HEK293 (cell line): ENCODE measurements around the gene MGLL.

Experiments
- CTCF ChIA-PET: fragments of 350-600 bp; formaldehyde crosslinking; extraction: SDS; loops from one replicate; lab custom pipeline; 2021; ENCODE audit warnings: antibody characterized with exemption; lab: Yijun Ruan, JAX
- POLR2A ChIA-PET: fragments of 300-600 bp; formaldehyde crosslinking; extraction: SDS; loops from one replicate; lab custom pipeline; 2020; ENCODE audit warnings: antibody characterized with exemption, inconsistent platforms; lab: Yijun Ruan, JAX
- H3K27ac ChIP-seq: fragments of 200-500 bp; sonication (Bioruptor generic); 2 replicates; pipeline ENCODE4 v1.5.1; 2014; ENCODE audit warnings: low read depth, low read length, control low read depth, inconsistent platforms; ENCODE audit errors: extremely low read depth
- H3K36me3 ChIP-seq, 2 experiments: fragments of 200-500 bp in 1 of 2; sonication (Bioruptor generic) in 1 of 2; 1 replicate in 1 of 2; 2 replicates in 1 of 2; pipeline ENCODE4 v1.5.1; 2014 to 2017; ENCODE audit warnings: inconsistent platforms in 2 of 2, low read length in 2 of 2; ENCODE audit not compliant: control insufficient read depth in 2 of 2, insufficient read depth in 1 of 2
- H3K4me1 ChIP-seq: fragments of 200-500 bp; sonication (Bioruptor generic); 2 replicates; pipeline ENCODE4 v1.5.1; 2014; ENCODE audit warnings: mild to moderate bottlenecking, low read length, inconsistent platforms; ENCODE audit not compliant: control insufficient read depth, insufficient read depth
- H3K4me3 ChIP-seq: 2 replicates; pipeline ENCODE4 v1.5.1; 2011; ENCODE audit warnings: low read depth, mild to moderate bottlenecking, control low read depth, low read length, moderate library complexity
- H3K9me3 ChIP-seq: fragments of 200-500 bp; sonication (Bioruptor generic); 2 replicates; pipeline ENCODE4 v1.5.1; 2014; ENCODE audit warnings: low read depth, low read length, inconsistent platforms; ENCODE audit not compliant: control insufficient read depth, insufficient read depth
- EGR2 ChIP-seq: fragments of 450-650 bp; formaldehyde crosslinking; IDR thresholded peaks from 2 replicates; pipeline ENCODE4 v1.5.1; 2016; ENCODE audit warnings: low read depth, missing biosample characterization, missing genetic modification characterization
- REST ChIP-seq: fragments of 450-650 bp; formaldehyde crosslinking; IDR thresholded peaks from 2 replicates; pipeline ENCODE4 v1.5.1; 2016; ENCODE audit warnings: missing biosample characterization, missing genetic modification characterization
- ZBTB1 ChIP-seq: fragments of 450-650 bp; formaldehyde crosslinking; IDR thresholded peaks from 2 replicates; pipeline ENCODE4 v1.5.1; 2016; ENCODE audit warnings: missing biosample characterization, missing genetic modification characterization
- ZFHX2 ChIP-seq: fragments of 450-650 bp; formaldehyde crosslinking; conservative IDR thresholded peaks from 2 replicates; pipeline ENCODE4 v1.5.1; 2016; ENCODE audit warnings: missing biosample characterization, missing genetic modification characterization
- ZNF112 ChIP-seq: fragments of 450-650 bp; formaldehyde crosslinking; IDR thresholded peaks from 2 replicates; pipeline ENCODE4 v1.5.0; 2017; ENCODE audit warnings: missing biosample characterization, missing genetic modification characterization
- ZNF121 ChIP-seq: fragments of 450-650 bp; formaldehyde crosslinking; IDR thresholded peaks from 2 replicates; pipeline ENCODE4 v1.5.1; 2016; ENCODE audit warnings: missing biosample characterization, missing genetic modification characterization
- ZNF133 ChIP-seq: fragments of 450-650 bp; formaldehyde crosslinking; IDR thresholded peaks from 2 replicates; pipeline ENCODE4 v1.5.1; 2016; ENCODE audit warnings: missing biosample characterization, missing genetic modification characterization
- ZNF155 ChIP-seq: fragments of 450-650 bp; formaldehyde crosslinking; IDR thresholded peaks from 2 replicates; pipeline ENCODE4 v1.5.1; 2016; ENCODE audit warnings: missing biosample characterization, missing genetic modification characterization
- ZNF223 ChIP-seq: fragments of 450-650 bp; formaldehyde crosslinking; IDR thresholded peaks from 2 replicates; pipeline ENCODE4 v1.5.1; 2016; ENCODE audit warnings: missing biosample characterization, missing genetic modification characterization
- ZNF248 ChIP-seq: fragments of 450-650 bp; formaldehyde crosslinking; IDR thresholded peaks from 2 replicates; pipeline ENCODE4 v1.5.1; 2017; ENCODE audit warnings: missing biosample characterization, missing genetic modification characterization
- ZNF292 ChIP-seq: fragments of 450-650 bp; formaldehyde crosslinking; IDR thresholded peaks from 2 replicates; pipeline ENCODE4 v1.5.1; 2016; ENCODE audit warnings: low read depth, missing biosample characterization, missing genetic modification characterization, borderline replicate concordance
- ZNF677 ChIP-seq: fragments of 450-650 bp; IDR thresholded peaks from 2 replicates; pipeline ENCODE4 v1.5.0; 2018; ENCODE audit warnings: missing biosample characterization, mild to moderate bottlenecking, missing genetic modification characterization, moderate library complexity
- ZNF837 ChIP-seq: fragments of 450-650 bp; formaldehyde crosslinking; IDR thresholded peaks from 2 replicates; pipeline ENCODE4 v1.5.1; 2016; ENCODE audit warnings: missing biosample characterization, missing genetic modification characterization
- TF ChIP-seq, protein P1 (sequence below): fragments of 450-650 bp; formaldehyde crosslinking; IDR thresholded peaks from 2 replicates; pipeline ENCODE4 v1.5.1; 2017; ENCODE audit warnings: missing biosample characterization, missing genetic modification characterization
- TF ChIP-seq, protein P2 (sequence below): fragments of 450-650 bp; formaldehyde crosslinking; IDR thresholded peaks from 2 replicates; pipeline ENCODE4 v1.5.1; 2016; ENCODE audit warnings: missing biosample characterization, missing genetic modification characterization
- TF ChIP-seq, protein P3 (sequence below): fragments of 450-650 bp; formaldehyde crosslinking; IDR thresholded peaks from 2 replicates; pipeline ENCODE4 v1.5.1; 2016; ENCODE audit warnings: missing biosample characterization, missing genetic modification characterization

The MGLL gene

DNA sequence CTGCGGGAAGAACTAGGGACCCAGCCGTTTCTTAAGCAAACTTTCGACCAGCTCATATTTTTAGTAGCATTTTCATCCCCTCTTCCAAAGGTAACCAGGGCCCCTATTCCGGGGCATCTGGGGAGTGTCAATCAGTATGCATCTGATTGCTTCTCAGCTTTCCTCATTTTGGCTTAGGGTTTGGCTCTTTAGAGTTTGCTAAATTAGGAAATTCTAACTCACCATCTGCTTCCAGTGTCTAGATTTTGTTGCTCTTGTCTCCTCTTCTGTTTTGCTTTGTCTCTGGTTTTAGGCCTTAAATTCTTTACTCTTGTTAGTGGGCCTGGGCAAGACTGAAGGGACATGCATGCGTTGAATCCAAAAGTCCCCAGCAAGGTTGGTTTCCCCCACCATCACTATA lies 159.2 kb downstream of the MGLL start:
- H3K9me3 ChIP-seq: no peaks in the 10 kb centered on the region
- no peak overlapping the region for H3K27ac ChIP-seq
- CTCF ChIA-PET: no interaction called here
- peaks cover 0 to 40% of the 10 kb centered on the region in 2 experiments; a peak in 2 of 3 replicates for H3K36me3 ChIP-seq
- TF ChIP-seq ZNF121 (tag by site-specific recombination): no peak
- TF ChIP-seq ZNF677 (tag by site-specific recombination): no peak
- TF ChIP-seq, protein P1, sequence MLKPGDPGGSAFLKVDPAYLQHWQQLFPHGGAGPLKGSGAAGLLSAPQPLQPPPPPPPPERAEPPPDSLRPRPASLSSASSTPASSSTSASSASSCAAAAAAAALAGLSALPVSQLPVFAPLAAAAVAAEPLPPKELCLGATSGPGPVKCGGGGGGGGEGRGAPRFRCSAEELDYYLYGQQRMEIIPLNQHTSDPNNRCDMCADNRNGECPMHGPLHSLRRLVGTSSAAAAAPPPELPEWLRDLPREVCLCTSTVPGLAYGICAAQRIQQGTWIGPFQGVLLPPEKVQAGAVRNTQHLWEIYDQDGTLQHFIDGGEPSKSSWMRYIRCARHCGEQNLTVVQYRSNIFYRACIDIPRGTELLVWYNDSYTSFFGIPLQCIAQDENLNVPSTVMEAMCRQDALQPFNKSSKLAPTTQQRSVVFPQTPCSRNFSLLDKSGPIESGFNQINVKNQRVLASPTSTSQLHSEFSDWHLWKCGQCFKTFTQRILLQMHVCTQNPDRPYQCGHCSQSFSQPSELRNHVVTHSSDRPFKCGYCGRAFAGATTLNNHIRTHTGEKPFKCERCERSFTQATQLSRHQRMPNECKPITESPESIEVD (tag by site-specific recombination): no peak
- no peak for TF ChIP-seq ZNF292 (tag by site-specific recombination)
- no peak for TF ChIP-seq ZNF133 (tag by site-specific recombination)
- TF ChIP-seq, all 188 proteins: peak for 0
- Histone ChIP-seq H3K4me1 (no peaks in the 10 kb centered on the region), H3K4me3 (no peak overlapping the region)
- POLR2A ChIA-PET: no interaction called here

DNA sequence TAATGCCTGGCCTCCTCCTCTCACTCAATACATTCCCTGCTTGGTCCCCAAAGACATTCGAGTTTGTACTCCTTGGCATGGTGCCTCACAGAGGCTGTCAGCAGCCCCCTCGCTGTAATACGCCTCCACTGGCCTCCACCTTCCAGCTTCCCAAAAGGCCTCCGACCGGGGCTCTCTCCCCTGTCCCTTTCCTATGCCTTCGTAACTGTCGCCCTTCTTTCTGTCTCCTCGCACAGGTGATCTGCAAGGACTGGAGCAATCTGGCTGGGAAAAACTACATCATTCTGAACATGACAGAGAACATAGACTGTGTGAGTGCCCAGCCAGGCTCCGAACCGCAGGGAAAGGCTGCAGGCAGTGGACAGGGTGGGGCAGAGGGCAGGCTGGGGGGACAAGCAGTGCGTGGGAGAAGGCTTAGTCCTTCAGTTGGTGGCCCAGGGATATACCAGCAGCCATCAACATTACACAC lies 160.3 kb downstream of the MGLL start:
- TF ChIP-seq ZNF133 (tag by site-specific recombination): no peak
- 0 out of 2 replicates have a peak, but pooled peaks have one; percentile 0 for TF ChIP-seq EGR2
- CTCF ChIA-PET: no interaction called here

DNA sequence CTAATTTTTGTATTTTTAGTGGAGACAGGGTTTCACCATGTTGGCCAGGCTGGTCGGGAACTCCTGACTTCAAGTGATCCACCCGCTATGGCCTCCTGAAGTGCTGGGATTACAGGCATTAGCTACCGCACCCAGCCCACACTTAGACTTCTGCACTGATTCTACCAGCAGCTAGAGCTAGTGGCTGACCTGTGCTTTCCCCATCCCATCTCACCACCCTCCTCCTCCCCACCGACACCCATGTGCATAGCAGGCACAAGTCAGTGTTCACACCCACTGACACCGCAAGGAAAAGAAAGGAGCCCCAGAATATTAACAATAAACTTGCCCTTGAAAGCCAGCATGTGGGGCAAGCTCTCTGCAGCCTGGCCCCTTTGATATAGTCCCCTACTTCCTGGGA lies 160.7 kb downstream of the MGLL start:
- CTCF ChIA-PET: no interaction called here
- TF ChIP-seq EGR2 (peak; percentile 54), ZFHX2 (tag by site-specific recombination) (0 out of 2 replicates have a peak, but pooled peaks have one; percentile 16), ZNF837 (tag by site-specific recombination) (no peak)

More for the DNA sequence above, 160.3 kb downstream of the MGLL start:
- Histone ChIP-seq H3K27ac (no peak overlapping the region), H3K4me1 (no peaks in the 10 kb centered on the region), H3K36me3 (peaks cover 0 to 40% of the 10 kb centered on the region in 2 experiments; a peak in 2 of 3 replicates), H3K9me3 (no peaks in the 10 kb centered on the region), H3K4me3 (no peak overlapping the region)
- POLR2A ChIA-PET: no interaction called here

DNA sequence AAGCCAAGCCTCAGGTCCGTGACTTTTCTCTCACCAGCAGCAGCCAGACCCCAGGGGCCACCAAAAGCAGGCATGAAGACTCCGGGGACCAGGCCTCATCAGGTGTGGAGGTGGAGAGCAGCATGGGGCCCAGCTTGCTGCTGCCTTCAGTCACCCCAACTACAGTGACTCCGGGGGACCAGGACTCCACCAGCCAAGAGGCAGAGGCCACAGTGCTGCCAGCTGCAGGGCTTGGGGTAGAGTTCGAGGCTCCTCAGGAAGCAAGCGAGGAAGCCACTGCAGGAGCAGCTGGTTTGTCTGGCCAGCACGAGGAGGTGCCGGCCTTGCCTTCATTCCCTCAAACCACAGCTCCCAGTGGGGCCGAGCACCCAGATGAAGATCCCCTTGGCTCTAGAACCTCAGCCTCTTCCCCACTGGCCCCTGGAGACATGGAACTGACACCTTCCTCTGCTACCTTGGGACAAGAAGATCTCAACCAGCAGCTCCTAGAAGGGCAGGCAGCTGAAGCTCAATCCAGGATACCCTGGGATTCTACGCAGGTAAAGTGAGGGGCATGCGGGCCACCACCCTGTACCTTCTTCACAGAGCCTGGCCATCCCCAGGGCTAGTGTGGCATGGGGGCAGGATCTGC lies 161.6 kb downstream of the MGLL start:
- Histone ChIP-seq H3K9me3 (no peaks in the 10 kb centered on the region), H3K4me1 (no peaks in the 10 kb centered on the region), H3K4me3 (no peak overlapping the region), H3K27ac (no peak overlapping the region), H3K36me3 (peaks cover 0 to 30% of the 10 kb centered on the region in 2 experiments; a peak in 1 of 3 replicates)
- CTCF ChIA-PET: interaction anchor here (0.7 kb wide), 1 partner anchor 311 kb away, joined by 4 read pairs; no protein-coding TSS in a partner anchor
- POLR2A ChIA-PET: no interaction called here
- TF ChIP-seq ZNF155 (no peak), REST (tag by site-specific recombination) (no peak), ZBTB1 (tag by site-specific recombination) (no peak), ZNF112 (no peak), ZNF248 (tag by site-specific recombination) (no peak), ZNF223 (tag by site-specific recombination) (no peak)
- TF ChIP-seq, protein P2, sequence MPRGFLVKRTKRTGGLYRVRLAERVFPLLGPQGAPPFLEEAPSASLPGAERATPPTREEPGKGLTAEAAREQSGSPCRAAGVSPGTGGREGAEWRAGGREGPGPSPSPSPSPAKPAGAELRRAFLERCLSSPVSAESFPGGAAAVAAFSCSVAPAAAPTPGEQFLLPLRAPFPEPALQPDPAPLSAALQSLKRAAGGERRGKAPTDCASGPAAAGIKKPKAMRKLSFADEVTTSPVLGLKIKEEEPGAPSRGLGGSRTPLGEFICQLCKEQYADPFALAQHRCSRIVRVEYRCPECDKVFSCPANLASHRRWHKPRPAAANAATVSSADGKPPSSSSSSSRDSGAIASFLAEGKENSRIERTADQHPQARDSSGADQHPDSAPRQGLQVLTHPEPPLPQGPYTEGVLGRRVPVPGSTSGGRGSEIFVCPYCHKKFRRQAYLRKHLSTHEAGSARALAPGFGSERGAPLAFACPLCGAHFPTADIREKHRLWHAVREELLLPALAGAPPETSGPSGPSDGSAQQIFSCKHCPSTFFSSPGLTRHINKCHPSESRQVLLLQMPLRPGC: no peak
- TF ChIP-seq, protein P3, sequence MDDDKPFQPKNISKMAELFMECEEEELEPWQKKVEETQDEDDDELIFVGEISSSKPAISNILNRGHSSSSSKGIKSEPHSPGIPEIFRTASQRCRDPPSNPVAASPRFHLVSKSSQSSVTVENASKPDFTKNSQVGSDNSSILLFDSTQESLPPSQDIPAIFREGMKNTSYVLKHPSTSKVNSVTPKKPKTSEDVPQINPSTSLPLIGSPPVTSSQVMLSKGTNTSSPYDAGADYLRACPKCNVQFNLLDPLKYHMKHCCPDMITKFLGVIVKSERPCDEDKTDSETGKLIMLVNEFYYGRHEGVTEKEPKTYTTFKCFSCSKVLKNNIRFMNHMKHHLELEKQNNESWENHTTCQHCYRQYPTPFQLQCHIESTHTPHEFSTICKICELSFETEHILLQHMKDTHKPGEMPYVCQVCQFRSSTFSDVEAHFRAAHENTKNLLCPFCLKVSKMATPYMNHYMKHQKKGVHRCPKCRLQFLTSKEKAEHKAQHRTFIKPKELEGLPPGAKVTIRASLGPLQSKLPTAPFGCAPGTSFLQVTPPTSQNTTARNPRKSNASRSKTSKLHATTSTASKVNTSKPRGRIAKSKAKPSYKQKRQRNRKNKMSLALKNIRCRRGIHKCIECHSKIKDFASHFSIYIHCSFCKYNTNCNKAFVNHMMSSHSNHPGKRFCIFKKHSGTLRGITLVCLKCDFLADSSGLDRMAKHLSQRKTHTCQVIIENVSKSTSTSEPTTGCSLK: no peak

More for the DNA sequence above, 160.7 kb downstream of the MGLL start:
- no peaks in the 10 kb centered on the region for H3K4me1 ChIP-seq
- H3K27ac ChIP-seq: no peak overlapping the region
- peaks cover 0 to 37% of the 10 kb centered on the region in 2 experiments; a peak in 2 of 3 replicates for H3K36me3 ChIP-seq
- no peaks in the 10 kb centered on the region for H3K9me3 ChIP-seq
- no peak overlapping the region for H3K4me3 ChIP-seq
- POLR2A ChIA-PET: no interaction called here
